WTC11 (cell line): ENCODE results near the gene WRAP53. TPM values are rescaled to one million over a fixed set of nuclear protein-coding genes. Genes with fewer than 3 reads are reported as not detected.

ENCODE experiments used
- ATAC-seq: fragments of 200-7000 bp; cut with Tn5 transposase; 2 replicates; pipeline ENCODE4 v1.10.0; 2021; ENCODE audit warnings: mild to moderate bottlenecking, moderate library complexity
- CTCF ChIA-PET: fragments of 300-600 bp; sonication (Branson Sonifier 250); formaldehyde crosslinking; loops from one replicate; lab custom pipeline; 2021; ENCODE audit warnings: antibody characterized with exemption; lab: Charles Lee
- POLR2A ChIA-PET: fragments of 350-600 bp; sonication (Branson Sonifier 250); formaldehyde crosslinking; loops from one replicate; lab custom pipeline; 2021; ENCODE audit warnings: antibody characterized with exemption; lab: Charles Lee
- DNase-seq: peaks from one replicate; pipeline ENCODE4 v3.0.0; 2021; ENCODE audit warnings: low spot score
- H3K27ac Mint-ChIP-seq: 2 replicates; pipeline ENCODE4 v1.8.0; 2021; ENCODE audit warnings: mixed read lengths
- H3K27me3 Mint-ChIP-seq: 2 replicates; pipeline ENCODE4 v1.8.0; 2021; ENCODE audit warnings: low read depth, mild to moderate bottlenecking, moderate library complexity, mixed read lengths
- H3K36me3 Mint-ChIP-seq: 2 replicates; pipeline ENCODE4 v1.8.0; 2021; ENCODE audit warnings: mixed read lengths
- H3K4me1 Mint-ChIP-seq: 2 replicates; pipeline ENCODE4 v1.8.0; 2022; ENCODE audit warnings: mixed read lengths
- H3K4me3 Mint-ChIP-seq: 2 replicates; pipeline ENCODE4 v1.8.0; 2021; ENCODE audit warnings: mild to moderate bottlenecking, moderate library complexity, mixed read lengths
- H3K9me3 Mint-ChIP-seq: 2 replicates; pipeline ENCODE4 v1.8.0; 2021; ENCODE audit warnings: mixed read lengths
- AFF4 ChIP-seq: sonication (generic); formaldehyde crosslinking; IDR thresholded peaks from 2 replicates; pipeline ENCODE4 v1.8.1; 2023; ENCODE audit warnings: mild to moderate bottlenecking, missing genetic modification reagents, borderline replicate concordance
- AR ChIP-seq: fragments of 250-450 bp; sonication (Bioruptor Pico); IDR thresholded peaks from 2 replicates; pipeline ENCODE4 v1.9.0; 2021; ENCODE audit warnings: mild to moderate bottlenecking
- CBFB ChIP-seq: sonication (generic); formaldehyde crosslinking; IDR thresholded peaks from 2 replicates; pipeline ENCODE4 v1.8.1; 2022; ENCODE audit warnings: mild to moderate bottlenecking, low read depth, missing genetic modification reagents
- FOXJ3 ChIP-seq: sonication (generic); formaldehyde crosslinking; IDR thresholded peaks from 2 replicates; pipeline ENCODE4 v1.9.0; 2021; ENCODE audit warnings: missing genetic modification reagents, mild to moderate bottlenecking, borderline replicate concordance
- MYBL2 ChIP-seq: sonication (generic); formaldehyde crosslinking; IDR thresholded peaks from 2 replicates; pipeline ENCODE4 v1.8.1; 2023; ENCODE audit warnings: mild to moderate bottlenecking, moderate library complexity, missing genetic modification reagents
- NFE2L1 ChIP-seq: sonication (generic); formaldehyde crosslinking; IDR thresholded peaks from 2 replicates; pipeline ENCODE4 v1.8.1; 2023; ENCODE audit warnings: missing genetic modification reagents
- PRRX2 ChIP-seq: fragments of 250-450 bp; sonication (Bioruptor Pico); IDR thresholded peaks from 2 replicates; pipeline ENCODE4 v1.8.0; 2021; ENCODE audit warnings: mild to moderate bottlenecking
- SMAD3 ChIP-seq: sonication (generic); formaldehyde crosslinking; IDR thresholded peaks from 2 replicates; pipeline ENCODE4 v1.8.0; 2022; ENCODE audit warnings: missing genetic modification reagents, mild to moderate bottlenecking, borderline replicate concordance
- STAT6 ChIP-seq: sonication (generic); formaldehyde crosslinking; conservative IDR thresholded peaks from 2 replicates; pipeline ENCODE4 v1.8.1; 2023; ENCODE audit warnings: mild to moderate bottlenecking, low read depth, missing genetic modification reagents, moderate library complexity
- ZNF219 ChIP-seq: sonication (generic); formaldehyde crosslinking; IDR thresholded peaks from 2 replicates; pipeline ENCODE4 v1.8.0; 2023; ENCODE audit warnings: missing genetic modification reagents, mild to moderate bottlenecking, borderline replicate concordance
- ZNF232 ChIP-seq: sonication (generic); formaldehyde crosslinking; IDR thresholded peaks from 2 replicates; pipeline ENCODE4 v1.8.0; 2022; ENCODE audit warnings: mild to moderate bottlenecking, missing genetic modification reagents
- ZNF532 ChIP-seq: fragments of 250-450 bp; sonication (Bioruptor Pico); IDR thresholded peaks from 2 replicates; pipeline ENCODE4 v1.9.0; 2021; ENCODE audit warnings: mild to moderate bottlenecking, borderline replicate concordance
- total RNA-seq: library from RNA; stranded (reverse); gene quantifications from 3 replicates; pipeline ENCODE4 v1.2.3, GENCODE V29; 2021
- TF ChIP-seq, protein P1 (sequence below): sonication (generic); formaldehyde crosslinking; IDR thresholded peaks from 2 replicates; pipeline ENCODE4 v1.8.0; 2022; ENCODE audit warnings: mild to moderate bottlenecking, missing genetic modification reagents
- TF ChIP-seq, protein P2 (sequence below): sonication (generic); formaldehyde crosslinking; IDR thresholded peaks from 2 replicates; pipeline ENCODE4 v1.8.0; 2022; ENCODE audit warnings: mild to moderate bottlenecking, missing genetic modification reagents
- TF ChIP-seq, protein P3 (sequence below): sonication (generic); formaldehyde crosslinking; IDR thresholded peaks from 2 replicates; pipeline ENCODE4 v1.8.0; 2022; ENCODE audit warnings: mild to moderate bottlenecking, missing genetic modification reagents
- TF ChIP-seq, protein P4 (sequence below): sonication (generic); formaldehyde crosslinking; IDR thresholded peaks from 2 replicates; pipeline ENCODE4 v1.8.1; 2022; ENCODE audit warnings: low read depth, mild to moderate bottlenecking, moderate library complexity, missing genetic modification reagents, borderline replicate concordance

Gene WRAP53
- total RNA-seq, 1 experiment from 2014 or later: 37.2 TPM

GRCh38 chr17:7721612-7722011 lies 33.3 kb downstream of the WRAP53 start (continued):
- TF ChIP-seq, protein P1, sequence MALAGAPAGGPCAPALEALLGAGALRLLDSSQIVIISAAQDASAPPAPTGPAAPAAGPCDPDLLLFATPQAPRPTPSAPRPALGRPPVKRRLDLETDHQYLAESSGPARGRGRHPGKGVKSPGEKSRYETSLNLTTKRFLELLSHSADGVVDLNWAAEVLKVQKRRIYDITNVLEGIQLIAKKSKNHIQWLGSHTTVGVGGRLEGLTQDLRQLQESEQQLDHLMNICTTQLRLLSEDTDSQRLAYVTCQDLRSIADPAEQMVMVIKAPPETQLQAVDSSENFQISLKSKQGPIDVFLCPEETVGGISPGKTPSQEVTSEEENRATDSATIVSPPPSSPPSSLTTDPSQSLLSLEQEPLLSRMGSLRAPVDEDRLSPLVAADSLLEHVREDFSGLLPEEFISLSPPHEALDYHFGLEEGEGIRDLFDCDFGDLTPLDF: no peak
- TF ChIP-seq PRRX2 (no peak), NFE2L1 (CRISPR knock-in tag) (no peak), ZNF532 (CRISPR knock-in tag) (no peak), MYBL2 (no peak), AFF4 (CRISPR knock-in tag) (no peak), AR (no peak), CBFB (no peak), ZNF219 (no peak)
- TF ChIP-seq, protein P2, sequence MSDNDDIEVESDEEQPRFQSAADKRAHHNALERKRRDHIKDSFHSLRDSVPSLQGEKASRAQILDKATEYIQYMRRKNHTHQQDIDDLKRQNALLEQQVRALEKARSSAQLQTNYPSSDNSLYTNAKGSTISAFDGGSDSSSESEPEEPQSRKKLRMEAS: no peak

DNA sequence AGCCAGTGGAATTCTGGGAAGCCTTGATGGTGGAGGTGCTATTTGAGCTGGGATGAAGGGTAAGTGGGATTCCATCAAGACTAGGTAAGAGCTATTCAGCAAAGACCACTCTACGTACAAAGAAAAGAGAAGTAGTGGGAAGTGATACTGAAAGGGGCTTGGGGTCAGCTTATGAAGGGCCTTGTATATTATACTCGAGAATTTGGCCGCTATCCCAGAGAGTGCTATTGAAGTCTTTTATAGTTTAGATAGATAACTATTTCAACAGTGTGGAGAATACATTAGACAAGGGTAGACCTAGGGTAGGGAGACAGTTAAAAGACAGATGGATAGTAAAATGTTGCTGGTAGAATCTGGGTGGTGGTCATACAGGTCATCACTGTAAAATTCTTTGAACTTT lies 39.6 kb downstream of the WRAP53 start:
- Mint-ChIP-seq H3K4me3 (no peak overlapping the region), H3K27ac (no peak overlapping the region), H3K9me3 (no peaks in the 10 kb centered on the region), H3K36me3 (no peaks in the 10 kb centered on the region), H3K4me1 (0 out of 2 replicates have a peak, but pooled peaks cover 2% of the 10 kb centered on the region), H3K27me3 (peaks cover 2% of the 10 kb centered on the region; the same call in 1 of the 2 replicates)
- CTCF ChIA-PET: interaction anchor here (1.2 kb wide), 1 partner anchor 11 kb away, joined by 5 read pairs; no protein-coding TSS in a partner anchor
- no peak for DNase-seq
- no peak for ATAC-seq
- POLR2A ChIA-PET: no interaction called here
- TF ChIP-seq FOXJ3 (CRISPR knock-in tag): no peak
- TF ChIP-seq SMAD3: no peak
- TF ChIP-seq, protein P3, sequence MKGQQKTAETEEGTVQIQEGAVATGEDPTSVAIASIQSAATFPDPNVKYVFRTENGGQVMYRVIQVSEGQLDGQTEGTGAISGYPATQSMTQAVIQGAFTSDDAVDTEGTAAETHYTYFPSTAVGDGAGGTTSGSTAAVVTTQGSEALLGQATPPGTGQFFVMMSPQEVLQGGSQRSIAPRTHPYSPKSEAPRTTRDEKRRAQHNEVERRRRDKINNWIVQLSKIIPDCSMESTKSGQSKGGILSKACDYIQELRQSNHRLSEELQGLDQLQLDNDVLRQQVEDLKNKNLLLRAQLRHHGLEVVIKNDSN (CRISPR knock-in tag): no peak
- TF ChIP-seq STAT6: no peak
- no peak for TF ChIP-seq CBFB
- TF ChIP-seq, protein P4, sequence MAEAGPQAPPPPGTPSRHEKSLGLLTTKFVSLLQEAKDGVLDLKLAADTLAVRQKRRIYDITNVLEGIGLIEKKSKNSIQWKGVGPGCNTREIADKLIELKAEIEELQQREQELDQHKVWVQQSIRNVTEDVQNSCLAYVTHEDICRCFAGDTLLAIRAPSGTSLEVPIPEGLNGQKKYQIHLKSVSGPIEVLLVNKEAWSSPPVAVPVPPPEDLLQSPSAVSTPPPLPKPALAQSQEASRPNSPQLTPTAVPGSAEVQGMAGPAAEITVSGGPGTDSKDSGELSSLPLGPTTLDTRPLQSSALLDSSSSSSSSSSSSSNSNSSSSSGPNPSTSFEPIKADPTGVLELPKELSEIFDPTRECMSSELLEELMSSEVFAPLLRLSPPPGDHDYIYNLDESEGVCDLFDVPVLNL (CRISPR knock-in tag): no peak
- TF ChIP-seq ZNF232: no peak
- no peak for TF ChIP-seq NFE2L1 (CRISPR knock-in tag)
